ENCODE results near the gene TNFRSF19. TPM values are rescaled to one million over a fixed set of nuclear protein-coding genes. Genes with fewer than 3 reads are reported as not detected.

TNFRSF19 gene
- polyA plus RNA-seq, 3 donors from 2014 or later = 0.19 to 0.27 TPM; not detected in 1

- Mint-ChIP-seq H3K4me3 (no peak overlapping the region), H3K4me1 (no peaks in the 10 kb centered on the region)
- DNase-seq = no peak
These were observed 115.2 kb downstream of the TNFRSF19 start for GRCh38 chr13:23685416-23685815.

GRCh38 chr13:23686948-23687347 lies 116.7 kb downstream of the TNFRSF19 start:
- peaks cover 0 to 7% (median 6%) of the 10 kb centered on the region in 3 donors for H3K27me3 Mint-ChIP-seq (ENCODE audit: low read depth in 3 of 3)
- no peaks in the 10 kb centered on the region for H3K4me1 Mint-ChIP-seq
- no peak for DNase-seq
- H3K9me3 Mint-ChIP-seq = peaks cover 0 to 14% (median 7%) of the 10 kb centered on the region in 6 donors
- H3K4me3 Mint-ChIP-seq = no peak overlapping the region
- H3K36me3 Mint-ChIP-seq = peaks cover 0 to 3% (median 3%) of the 10 kb centered on the region in 3 donors
- H3K27ac Mint-ChIP-seq = no peak overlapping the region

More at GRCh38 chr13:23685416-23685815, 115.2 kb downstream of the TNFRSF19 start:
- Mint-ChIP-seq H3K36me3 (peaks cover 0 to 3% (median 3%) of the 10 kb centered on the region in 3 donors), H3K9me3 (peaks cover 0 to 14% (median 7%) of the 10 kb centered on the region in 6 donors), H3K27me3 (ENCODE audit: low read depth in 3 of 3) (peaks cover 5 to 9% (median 6%) of the 10 kb centered on the region in 3 donors), H3K27ac (no peak overlapping the region)

- H3K27me3 Mint-ChIP-seq (ENCODE audit: low read depth in 3 of 3) = peaks cover 0 to 7% (median 6%) of the 10 kb centered on the region in 3 donors
- H3K36me3 Mint-ChIP-seq = peaks cover 0 to 3% (median 3%) of the 10 kb centered on the region in 3 donors
- no peaks in the 10 kb centered on the region for H3K4me1 Mint-ChIP-seq
These were observed 117.4 kb downstream of the TNFRSF19 start for GRCh38 chr13:23687614-23688013.

GRCh38 chr13:23688336-23688735 lies 118.1 kb downstream of the TNFRSF19 start:
- no peak overlapping the region for H3K27ac Mint-ChIP-seq
- peaks cover 0 to 7% (median 6%) of the 10 kb centered on the region in 3 donors for H3K27me3 Mint-ChIP-seq (ENCODE audit: low read depth in 3 of 3)
- H3K36me3 Mint-ChIP-seq = peaks cover 0 to 3% (median 3%) of the 10 kb centered on the region in 3 donors
- no peak for DNase-seq
- no peak overlapping the region for H3K4me3 Mint-ChIP-seq
- no peaks in the 10 kb centered on the region for H3K4me1 Mint-ChIP-seq
- H3K9me3 Mint-ChIP-seq = peaks cover 0 to 14% (median 7%) of the 10 kb centered on the region in 6 donors

More at GRCh38 chr13:23687614-23688013, 117.4 kb downstream of the TNFRSF19 start:
- no peak for DNase-seq
- Mint-ChIP-seq H3K9me3 (peaks cover 0 to 14% (median 7%) of the 10 kb centered on the region in 6 donors), H3K27ac (no peak overlapping the region), H3K4me3 (no peak overlapping the region)

- no peaks in the 10 kb centered on the region for H3K9me3 Mint-ChIP-seq
- peaks cover under 1 to 4% of the 10 kb centered on the region in 2 donors for H3K4me1 Mint-ChIP-seq
- no peak overlapping the region for H3K4me3 Mint-ChIP-seq
- DNase-seq = no peak
- H3K27ac Mint-ChIP-seq = no peak overlapping the region
- no peaks in the 10 kb centered on the region for H3K36me3 Mint-ChIP-seq
- H3K27me3 Mint-ChIP-seq (ENCODE audit: low read depth in 3 of 3) = peaks cover 0 to 3% (median 2%) of the 10 kb centered on the region in 3 donors
These were observed 120.5 kb downstream of the TNFRSF19 start for GRCh38 chr13:23690668-23691067.

GRCh38 chr13:23692816-23693215 lies 122.6 kb downstream of the TNFRSF19 start:
- Mint-ChIP-seq H3K27me3 (ENCODE audit: low read depth in 3 of 3) (peaks cover 0 to 2% (median 0%) of the 10 kb centered on the region in 3 donors), H3K4me1 (peaks cover 14 to 17% of the 10 kb centered on the region in 2 donors), H3K36me3 (no peaks in the 10 kb centered on the region), H3K27ac (no peak overlapping the region), H3K9me3 (no peaks in the 10 kb centered on the region), H3K4me3 (no peak overlapping the region)
- no peak for DNase-seq

GRCh38 chr13:23695196-23695595 lies 125.0 kb downstream of the TNFRSF19 start:
- DNase-seq = no peak
- Mint-ChIP-seq H3K36me3 (peaks cover 0 to 5% (median 0%) of the 10 kb centered on the region in 3 donors), H3K27ac (peak overlapping the region in 2 of 6 donors; percentile 34 to 85), H3K9me3 (no peaks in the 10 kb centered on the region), H3K27me3 (ENCODE audit: low read depth in 3 of 3) (peaks cover 0 to 3% (median 3%) of the 10 kb centered on the region in 3 donors), H3K4me3 (peak overlapping the region; percentile 2 to 75 (median 69)), H3K4me1 (peaks cover 14 to 18% of the 10 kb centered on the region in 2 donors)

GRCh38 chr13:23695711-23696464 lies 125.7 kb downstream of the TNFRSF19 start:
- Mint-ChIP-seq H3K27me3 (ENCODE audit: low read depth in 3 of 3) (peaks cover 3% of the 10 kb centered on the region in 3 donors), H3K36me3 (peaks cover 0 to 5% (median 0%) of the 10 kb centered on the region in 3 donors), H3K9me3 (no peaks in the 10 kb centered on the region), H3K4me3 (peak overlapping the region; percentile 76 to 84 (median 80)), H3K4me1 (peaks cover 14 to 18% of the 10 kb centered on the region in 2 donors), H3K27ac (peak overlapping the region; percentile 83 to 93 (median 88))
- DNase-seq = peak; percentile 56 to 65 (median 59)

- DNase-seq = no peak
- Mint-ChIP-seq H3K36me3 (peaks cover 0 to 5% (median 0%) of the 10 kb centered on the region in 3 donors), H3K27ac (peak overlapping the region in 5 of 6 donors; percentile 83 to 93 (median 87)), H3K9me3 (no peaks in the 10 kb centered on the region), H3K27me3 (ENCODE audit: low read depth in 3 of 3) (peaks cover 3% of the 10 kb centered on the region in 3 donors), H3K4me3 (peak overlapping the region in 4 of 5 donors; percentile 76 to 84 (median 78)), H3K4me1 (peaks cover 14 to 18% of the 10 kb centered on the region in 2 donors)
These were observed 126.4 kb downstream of the TNFRSF19 start for GRCh38 chr13:23696610-23697009.

GRCh38 chr13:23697772-23698313 lies 127.6 kb downstream of the TNFRSF19 start:
- H3K27me3 Mint-ChIP-seq (ENCODE audit: low read depth in 3 of 3) = peaks cover 3 to 6% (median 3%) of the 10 kb centered on the region in 3 donors
- H3K4me3 Mint-ChIP-seq = no peak overlapping the region
- peaks cover 14 to 18% of the 10 kb centered on the region in 2 donors for H3K4me1 Mint-ChIP-seq
- H3K9me3 Mint-ChIP-seq = no peaks in the 10 kb centered on the region
- no peak overlapping the region for H3K27ac Mint-ChIP-seq
- H3K36me3 Mint-ChIP-seq = peaks cover 0 to 5% (median 0%) of the 10 kb centered on the region in 3 donors
- DNase-seq = no peak

- Mint-ChIP-seq H3K9me3 (no peaks in the 10 kb centered on the region), H3K4me3 (no peak overlapping the region), H3K27me3 (ENCODE audit: low read depth in 3 of 3) (peaks cover 3 to 6% (median 3%) of the 10 kb centered on the region in 3 donors), H3K36me3 (peaks cover 0 to 5% (median 0%) of the 10 kb centered on the region in 3 donors), H3K4me1 (peaks cover 14 to 18% of the 10 kb centered on the region in 2 donors), H3K27ac (no peak overlapping the region)
- no peak for DNase-seq
These were observed 129.1 kb downstream of the TNFRSF19 start for GRCh38 chr13:23699271-23699670.

- no peaks in the 10 kb centered on the region for H3K9me3 Mint-ChIP-seq
These were observed 131.0 kb downstream of the TNFRSF19 start for GRCh38 chr13:23701186-23701585.

GRCh38 chr13:23701636-23702035 lies 131.4 kb downstream of the TNFRSF19 start:
- Mint-ChIP-seq H3K36me3 (peaks cover 0 to 5% (median 0%) of the 10 kb centered on the region in 3 donors), H3K4me3 (no peak overlapping the region), H3K27me3 (ENCODE audit: low read depth in 3 of 3) (peaks cover 3 to 4% (median 3%) of the 10 kb centered on the region in 3 donors), H3K27ac (no peak overlapping the region), H3K9me3 (no peaks in the 10 kb centered on the region), H3K4me1 (peaks cover under 1 to 7% of the 10 kb centered on the region in 2 donors)
- no peak for DNase-seq

More at GRCh38 chr13:23701186-23701585, 131.0 kb downstream of the TNFRSF19 start:
- Mint-ChIP-seq H3K36me3 (peaks cover 0 to 5% (median 0%) of the 10 kb centered on the region in 3 donors), H3K27ac (no peak overlapping the region), H3K27me3 (ENCODE audit: low read depth in 3 of 3) (peaks cover 3 to 4% (median 3%) of the 10 kb centered on the region in 3 donors), H3K4me3 (no peak overlapping the region), H3K4me1 (peaks cover 5 to 12% of the 10 kb centered on the region in 2 donors)
- DNase-seq = no peak
